Epithelial cell of proximal tubule (primary cell): ENCODE results near the gene GH1. TPM values are rescaled to one million over a fixed set of nuclear protein-coding genes. Genes with fewer than 3 reads are reported as not detected.
A peak's percentile ranks its signal among the peaks of the same experiment; 100 is the strongest.

ENCODE experiments used
- DNase-seq: peaks from one replicate; pipeline ENCODE4 v3.0.0-alpha.2; 2011; ENCODE audit warnings: low read depth
- H3K4me3 ChIP-seq: 2 replicates; pipeline ENCODE4 v1.5.1; 2011; ENCODE audit warnings: low read depth, mild to moderate bottlenecking, low read length
- CTCF ChIP-seq: conservative IDR thresholded peaks from 2 replicates; pipeline ENCODE4 v1.5.1; 2012; ENCODE audit warnings: low read depth, mild to moderate bottlenecking, low read length
- total RNA-seq: library from RNA; depleted of rRNA; stranded (reverse); fragments of >200 nt; gene quantifications from 2 replicates; pipeline ENCODE4 v1.2.3, GENCODE V29; 2015

The GH1 gene
- total RNA-seq, 1 donor from 2014 or later: not detected

- no peak for DNase-seq
- H3K4me3 ChIP-seq: no peak overlapping the region
- no peak for TF ChIP-seq CTCF
Measured at GRCh38 chr17:63944736-63945499, 26.3 kb upstream of the GH1 start.

- peak; percentile 16 for TF ChIP-seq CTCF
- DNase-seq: no peak
- H3K4me3 ChIP-seq: no peak overlapping the region
Measured at GRCh38 chr17:63943745-63944144, 25.1 kb upstream of the GH1 start.

GRCh38 chr17:63942309-63942985 lies 23.8 kb upstream of the GH1 start:
- H3K4me3 ChIP-seq: no peak overlapping the region
- TF ChIP-seq CTCF: no peak
- DNase-seq: no peak

- no peak for TF ChIP-seq CTCF
- H3K4me3 ChIP-seq: no peak overlapping the region
- no peak for DNase-seq
Measured at GRCh38 chr17:63941751-63942150, 23.1 kb upstream of the GH1 start.

- DNase-seq: no peak
- no peak for TF ChIP-seq CTCF
- H3K4me3 ChIP-seq: no peak overlapping the region
Measured at GRCh38 chr17:63941162-63941561, 22.5 kb upstream of the GH1 start.

GRCh38 chr17:63940584-63940983 lies 21.9 kb upstream of the GH1 start:
- TF ChIP-seq CTCF: no peak

More at GRCh38 chr17:63940584-63940983, 21.9 kb upstream of the GH1 start:
- H3K4me3 ChIP-seq: no peak overlapping the region
- no peak for DNase-seq
